Measurements from ENCODE around the gene KIDINS220.
"Not testable (repeated sequence)": the region's sequence is repeated elsewhere in the genome, so short reads cannot be mapped to it uniquely, and the experiment has no call there.

- TF ChIP-seq ATF2 (CRISPR knock-in tag; IDR thresholded peaks at IDR 0.05); PRDM10 (CRISPR knock-in tag; IDR thresholded peaks at IDR 0.05; ENCODE audit: low read depth): not testable (repeated sequence)
Observed at GRCh38 chr2:8729101-8729500, 108.3 kb downstream of the KIDINS220 start.

Measured in HepG2 (cell line).